ENCODE data around the gene MAPK13.

Gene MAPK13

GRCh38 chr6:36160147-36160760 is 29.9 kb downstream of the MAPK13 start:
- DNase-seq, result no peak

- no peak for DNase-seq
These were observed 39.0 kb downstream of the MAPK13 start for GRCh38 chr6:36169023-36170007.

GRCh38 chr6:36170704-36171103 is 40.4 kb downstream of the MAPK13 start:
- DNase-seq, result no peak

GRCh38 chr6:36171573-36171972 is 41.3 kb downstream of the MAPK13 start:
- DNase-seq, result no peak

GRCh38 chr6:36177166-36177565 is 46.9 kb downstream of the MAPK13 start:
- DNase-seq, result no peak

GRCh38 chr6:36178544-36178943 is 48.2 kb downstream of the MAPK13 start:
- DNase-seq, result no peak

GRCh38 chr6:36180126-36180525 is 49.8 kb downstream of the MAPK13 start:
- no peak for DNase-seq

- no peak for DNase-seq
These were observed 54.0 kb downstream of the MAPK13 start for GRCh38 chr6:36184311-36184710.

GRCh38 chr6:36186199-36186598 is 55.9 kb downstream of the MAPK13 start:
- DNase-seq, result no peak

GRCh38 chr6:36187446-36187845 is 57.1 kb downstream of the MAPK13 start:
- no peak for DNase-seq
